Liver (tissue), 3 donors: ENCODE measurements around the gene PRKCH.

Experiments
- ATF3 ChIP-seq: IDR thresholded peaks from 2 replicates; pipeline ENCODE4 v1.6.1; 2016; ENCODE audit warnings: antibody characterized with exemption
- CTCF ChIP-seq: fragments of 150-350 bp; IDR thresholded peaks from 2 replicates; pipeline ENCODE4 v1.5.1; 2017; ENCODE audit warnings: improper control_type of control experiment, low read depth, low read length; ENCODE audit not compliant: missing input control
- MAX ChIP-seq: IDR thresholded peaks from 2 replicates; pipeline ENCODE4 v1.6.1; 2016; ENCODE audit warnings: antibody characterized with exemption
- NR2F2 ChIP-seq: IDR thresholded peaks from 2 replicates; pipeline ENCODE4 v1.6.1; 2016; ENCODE audit warnings: antibody characterized with exemption
- RAD21 ChIP-seq, 2 donors: IDR thresholded peaks; 2 replicates each; pipeline ENCODE4 v1.6.1; 2016; ENCODE audit warnings: antibody characterized with exemption in 2 of 2, mild to moderate bottlenecking in 2 of 2
- donor health status: healthy.
- donor health status: healthy.

- TF ChIP-seq CTCF = no peak
- no peak for TF ChIP-seq NR2F2
- TF ChIP-seq MAX = no peak
- TF ChIP-seq ATF3 = no peak
- no peak for TF ChIP-seq RAD21 (IDR thresholded peaks at IDR 0.05)
Observed at GRCh38 chr14:61331992-61332657, 10.7 kb downstream of the PRKCH start.
